GM12878 (cell line): ENCODE data around the gene TMEM184C. TPM values are rescaled to one million over a fixed set of nuclear protein-coding genes. Genes with fewer than 3 reads are reported as not detected.

Experiments
- ATAC-seq: fragments of 200-7000 bp; cut with Tn5 transposase; 3 replicates; pipeline ENCODE4 v1.9.1; 2020; ENCODE audit warnings: mild to moderate bottlenecking, moderate library complexity
- BruUV-seq: library from RNA; stranded (reverse); fragments of 400-500 nt; replicated peaks from 2 replicates; lab custom pipeline; 2021; lab: Mats Ljungman, UMichigan
- CTCF ChIA-PET: fragments of 300-600 bp; sonication (Branson Sonifier 250); formaldehyde crosslinking; extraction: SDS; loops from one replicate; lab custom pipeline; 2021; ENCODE audit warnings: inconsistent platforms; lab: Yijun Ruan, JAX
- POLR2A ChIA-PET: fragments of 350-600 bp; formaldehyde crosslinking; extraction: SDS; loops from one replicate; lab custom pipeline; 2021; ENCODE audit warnings: inconsistent platforms; lab: Charles Lee
- RAD21 ChIA-PET: fragments of 300-600 bp; sonication (Branson Sonifier 250); formaldehyde crosslinking; loops from one replicate; lab custom pipeline; 2023; ENCODE audit warnings: antibody characterized with exemption; ENCODE audit not compliant: unreplicated experiment; lab: Charles Lee
- SMC1A ChIA-PET: fragments of 300-600 bp; sonication (Branson Sonifier 250); formaldehyde crosslinking; loops from one replicate; lab custom pipeline; 2023; ENCODE audit not compliant: unreplicated experiment, uncharacterized antibody; lab: Charles Lee
- DNase-seq: peaks from one replicate; pipeline ENCODE4 v3.0.0-alpha.2; 2011; ENCODE audit warnings: low read depth, low spot score
- FAIRE-seq: peaks from 3 replicates; lab custom pipeline; 2011; peaks lifted over from hg19 to GRCh38; lab: Jason Lieb, UNC
- H2AFZ ChIP-seq: 2 replicates; pipeline ENCODE4 v1.6.0; 2011; ENCODE audit warnings: low read depth, low read length, control low read depth; ENCODE audit not compliant: control insufficient read depth
- H3K27ac ChIP-seq: 2 replicates; pipeline ENCODE4 v1.5.1; 2011; ENCODE audit warnings: control low read depth; ENCODE audit not compliant: control insufficient read depth, insufficient read depth
- H3K27me3 ChIP-seq, 2 experiments: replicated peaks in 1 of 2; 2 replicates each; pipeline versions ENCODE4 v1.6.0 to v1.6.1; 2011; ENCODE audit warnings: low read length in 1 of 2; ENCODE audit not compliant: control insufficient read depth in 2 of 2, insufficient read depth in 2 of 2
- H3K36me3 ChIP-seq, 2 experiments: 2 replicates each; pipeline ENCODE4 v1.5.1; 2011; ENCODE audit warnings: low read length in 1 of 2; ENCODE audit not compliant: control insufficient read depth in 2 of 2, insufficient read depth in 2 of 2
- H3K4me1 ChIP-seq: 2 replicates; pipeline ENCODE4 v1.6.1; 2011; ENCODE audit warnings: mild to moderate bottlenecking, low read length, moderate library complexity, mixed read lengths; ENCODE audit not compliant: control insufficient read depth, insufficient read depth
- H3K4me2 ChIP-seq: 2 replicates; pipeline ENCODE4 v1.6.0; 2011; ENCODE audit warnings: control low read depth; ENCODE audit not compliant: control insufficient read depth, insufficient read depth
- H3K4me3 ChIP-seq: fragments of 200-600 bp; sonication (generic); 2 replicates; pipeline ENCODE4 v1.5.1; 2016
- H3K79me2 ChIP-seq: 2 replicates; pipeline ENCODE4 v1.6.0; 2011; ENCODE audit warnings: low read length; ENCODE audit not compliant: control insufficient read depth, insufficient read depth
- H3K9ac ChIP-seq: 2 replicates; pipeline ENCODE4 v1.8.0; 2011; ENCODE audit warnings: low read length, control low read depth, mixed read lengths; ENCODE audit not compliant: control insufficient read depth, insufficient read depth
- H3K9me3 ChIP-seq: replicated peaks from 3 replicates; pipeline ENCODE4 v1.5.1; 2011; ENCODE audit warnings: mild to moderate bottlenecking, low read length; ENCODE audit not compliant: control insufficient read depth, insufficient read depth
- H4K20me1 ChIP-seq: 2 replicates; pipeline ENCODE4 v1.6.0; 2011; ENCODE audit not compliant: control insufficient read depth, insufficient read depth
- GABPA ChIP-seq: IDR thresholded peaks from 2 replicates; pipeline ENCODE4 v1.6.1; 2014; ENCODE audit warnings: antibody characterized with exemption, low read depth, mild to moderate bottlenecking, inconsistent platforms
- NKRF ChIP-seq: fragments of 450-650 bp; conservative IDR thresholded peaks from 2 replicates; pipeline ENCODE4 v1.6.1; 2017; ENCODE audit warnings: mild to moderate bottlenecking, moderate library complexity
- RAD21 ChIP-seq: IDR thresholded peaks from 2 replicates; pipeline ENCODE4 v1.6.1; 2011; ENCODE audit warnings: mild to moderate bottlenecking, low read depth, low read length, moderate library complexity; ENCODE audit not compliant: insufficient read depth
- WGBS: methylation state at CpG from one replicate; pipeline ENCODE4 v1.1.6; 2016; ENCODE audit warnings: low lambda C conversion rate; ENCODE audit not compliant: insufficient replicate concordance, insufficient coverage; ENCODE audit errors: missing lambda C conversion rate; 5-methylcytosine and 5-hydroxymethylcytosine counted together
- in situ Hi-C: fragments of 300-500 bp; cut with MboI; formaldehyde crosslinking; loops from 9 replicates; pipeline ENCODE4 v1.14.3; 2018; ENCODE audit warnings: mixed read lengths
- intact Hi-C: fragments of 100-400 bp; cut with micrococcal nuclease; formaldehyde crosslinking; loops from one replicate; pipeline ENCODE4 v1.14.2; 2022; ENCODE audit not compliant: unreplicated experiment
- polyA plus RNA-seq, 11 experiments: library from polyadenylated mRNA; depleted of rRNA in 4 of 11; unstranded in 6 of 11; stranded (reverse) in 5 of 11; fragments of >200 nt; fragmentation: Nextera tagmentation in 4 of 11; fragmentation: Illumina TruSeq in 1 of 11; extraction: Ambion mirVana in 4 of 11; extraction: Trizol in 1 of 11; gene quantifications; 1 replicate in 1 of 11; 2 replicates in 10 of 11; pipeline versions ENCODE4 v1.2.1 to v1.2.3, GENCODE V29; 2011 to 2016; ENCODE audit warnings: inconsistent platforms in 2 of 11, missing spikeins in 2 of 11, low read depth in 1 of 11
- total RNA-seq, 4 experiments: library from RNA; depleted of rRNA in 3 of 4; stranded (reverse); fragments of >200 nt in 3 of 4; fragmentation: Illumina TruSeq in 1 of 4; extraction: Trizol in 1 of 4; gene quantifications; 2 replicates each; pipeline versions ENCODE4 v1.2.1 to v1.2.3, GENCODE V29; 2013 to 2021
- TF ChIP-seq, protein P1 (sequence below): fragments of 450-650 bp; IDR thresholded peaks from 2 replicates; pipeline ENCODE4 v1.6.1; 2018; ENCODE audit warnings: mild to moderate bottlenecking, low read depth, moderate library complexity; ENCODE audit not compliant: partially characterized antibody
- TF ChIP-seq, protein P2 (sequence below): fragments of 450-650 bp; IDR thresholded peaks from 2 replicates; pipeline ENCODE4 v1.6.1; 2016; ENCODE audit warnings: mild to moderate bottlenecking, moderate library complexity, borderline replicate concordance

The TMEM184C gene
- total and polyA plus RNA-seq, 10 of the 15 experiments (the other 5 are each of a cell fraction or from before 2014, with no cell fraction given) = 3.4 to 22.6 (median 18.2) TPM

DNA sequence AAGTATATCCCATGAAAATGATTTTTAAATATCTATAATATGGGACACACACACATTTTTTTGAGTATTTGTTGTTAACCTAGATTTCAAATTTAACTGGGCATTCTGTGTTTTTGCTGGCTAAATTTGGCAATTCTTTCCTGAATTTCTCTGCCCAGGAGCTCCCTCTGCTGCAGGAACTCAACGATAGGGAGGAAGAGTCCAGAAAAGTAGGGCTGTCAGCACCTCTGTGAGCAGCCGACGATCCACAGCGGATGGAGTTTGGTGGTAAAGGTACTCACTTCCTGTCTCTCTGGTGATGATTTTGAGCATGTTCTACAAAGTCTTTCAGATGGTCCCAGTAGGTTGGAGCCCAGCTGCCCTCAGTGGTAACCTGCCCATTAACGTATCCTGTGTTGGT lies 23.1 kb upstream of the TMEM184C start:
- no peak overlapping the region for H3K4me2 ChIP-seq
- H3K4me3 ChIP-seq = no peak overlapping the region
- FAIRE-seq (no peak), ATAC-seq (peak; percentile 27; the same call in 2 of the 3 replicates), DNase-seq (no peak)
- CTCF ChIA-PET = interaction anchor here (0.7 to 10.3 kb wide), 3 partner anchors 22 to 272 kb away, joined by 3 to 105 read pairs (median 4); no protein-coding TSS in a partner anchor
- H4K20me1 ChIP-seq = no peaks in the 10 kb centered on the region
- no TSS peak for BruUV-seq
- no peaks in the 10 kb centered on the region for H3K27me3 ChIP-seq
- SMC1A ChIA-PET = no interaction called here
- RAD21 ChIA-PET = interaction anchor here (7.7 kb wide), 1 partner anchor 272 kb away, joined by 85 read pairs; no protein-coding TSS in a partner anchor
- in situ Hi-C loops = no loop called here
- 33% methylated on average over 5 of the region's 5 CpGs for WGBS
- H3K9ac ChIP-seq = no peak overlapping the region
- POLR2A ChIA-PET = interaction anchor here (0.6 kb wide), 1 partner anchor 11 kb away, joined by 3 read pairs; no protein-coding TSS in a partner anchor
- H3K36me3 ChIP-seq = no peaks in the 10 kb centered on the region
- H3K79me2 ChIP-seq = no peaks in the 10 kb centered on the region
- H2AFZ ChIP-seq = 0 out of 2 replicates have a peak overlapping the region, but pooled peaks have one; percentile 15
- no peaks in the 10 kb centered on the region for H3K4me1 ChIP-seq
- TF ChIP-seq, protein P1, sequence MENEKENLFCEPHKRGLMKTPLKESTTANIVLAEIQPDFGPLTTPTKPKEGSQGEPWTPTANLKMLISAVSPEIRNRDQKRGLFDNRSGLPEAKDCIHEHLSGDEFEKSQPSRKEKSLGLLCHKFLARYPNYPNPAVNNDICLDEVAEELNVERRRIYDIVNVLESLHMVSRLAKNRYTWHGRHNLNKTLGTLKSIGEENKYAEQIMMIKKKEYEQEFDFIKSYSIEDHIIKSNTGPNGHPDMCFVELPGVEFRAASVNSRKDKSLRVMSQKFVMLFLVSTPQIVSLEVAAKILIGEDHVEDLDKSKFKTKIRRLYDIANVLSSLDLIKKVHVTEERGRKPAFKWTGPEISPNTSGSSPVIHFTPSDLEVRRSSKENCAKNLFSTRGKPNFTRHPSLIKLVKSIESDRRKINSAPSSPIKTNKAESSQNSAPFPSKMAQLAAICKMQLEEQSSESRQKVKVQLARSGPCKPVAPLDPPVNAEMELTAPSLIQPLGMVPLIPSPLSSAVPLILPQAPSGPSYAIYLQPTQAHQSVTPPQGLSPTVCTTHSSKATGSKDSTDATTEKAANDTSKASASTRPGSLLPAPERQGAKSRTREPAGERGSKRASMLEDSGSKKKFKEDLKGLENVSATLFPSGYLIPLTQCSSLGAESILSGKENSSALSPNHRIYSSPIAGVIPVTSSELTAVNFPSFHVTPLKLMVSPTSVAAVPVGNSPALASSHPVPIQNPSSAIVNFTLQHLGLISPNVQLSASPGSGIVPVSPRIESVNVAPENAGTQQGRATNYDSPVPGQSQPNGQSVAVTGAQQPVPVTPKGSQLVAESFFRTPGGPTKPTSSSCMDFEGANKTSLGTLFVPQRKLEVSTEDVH = no peak
- TF ChIP-seq RAD21 = no peak
- no peak for TF ChIP-seq GABPA
- TF ChIP-seq NKRF = no peak
- TF ChIP-seq, protein P2, sequence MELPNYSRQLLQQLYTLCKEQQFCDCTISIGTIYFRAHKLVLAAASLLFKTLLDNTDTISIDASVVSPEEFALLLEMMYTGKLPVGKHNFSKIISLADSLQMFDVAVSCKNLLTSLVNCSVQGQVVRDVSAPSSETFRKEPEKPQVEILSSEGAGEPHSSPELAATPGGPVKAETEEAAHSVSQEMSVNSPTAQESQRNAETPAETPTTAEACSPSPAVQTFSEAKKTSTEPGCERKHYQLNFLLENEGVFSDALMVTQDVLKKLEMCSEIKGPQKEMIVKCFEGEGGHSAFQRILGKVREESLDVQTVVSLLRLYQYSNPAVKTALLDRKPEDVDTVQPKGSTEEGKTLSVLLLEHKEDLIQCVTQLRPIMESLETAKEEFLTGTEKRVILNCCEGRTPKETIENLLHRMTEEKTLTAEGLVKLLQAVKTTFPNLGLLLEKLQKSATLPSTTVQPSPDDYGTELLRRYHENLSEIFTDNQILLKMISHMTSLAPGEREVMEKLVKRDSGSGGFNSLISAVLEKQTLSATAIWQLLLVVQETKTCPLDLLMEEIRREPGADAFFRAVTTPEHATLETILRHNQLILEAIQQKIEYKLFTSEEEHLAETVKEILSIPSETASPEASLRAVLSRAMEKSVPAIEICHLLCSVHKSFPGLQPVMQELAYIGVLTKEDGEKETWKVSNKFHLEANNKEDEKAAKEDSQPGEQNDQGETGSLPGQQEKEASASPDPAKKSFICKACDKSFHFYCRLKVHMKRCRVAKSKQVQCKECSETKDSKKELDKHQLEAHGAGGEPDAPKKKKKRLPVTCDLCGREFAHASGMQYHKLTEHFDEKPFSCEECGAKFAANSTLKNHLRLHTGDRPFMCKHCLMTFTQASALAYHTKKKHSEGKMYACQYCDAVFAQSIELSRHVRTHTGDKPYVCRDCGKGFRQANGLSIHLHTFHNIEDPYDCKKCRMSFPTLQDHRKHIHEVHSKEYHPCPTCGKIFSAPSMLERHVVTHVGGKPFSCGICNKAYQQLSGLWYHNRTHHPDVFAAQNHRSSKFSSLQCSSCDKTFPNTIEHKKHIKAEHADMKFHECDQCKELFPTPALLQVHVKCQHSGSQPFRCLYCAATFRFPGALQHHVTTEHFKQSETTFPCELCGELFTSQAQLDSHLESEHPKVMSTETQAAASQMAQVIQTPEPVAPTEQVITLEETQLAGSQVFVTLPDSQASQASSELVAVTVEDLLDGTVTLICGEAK = no peak
- H3K27ac ChIP-seq = no peak overlapping the region
- H3K9me3 ChIP-seq = no peaks in the 10 kb centered on the region
- intact Hi-C loops = no loop called here
